Stomach (tissue), 9 donors: ENCODE data around the gene RTL10. TPM values are rescaled to one million over a fixed set of nuclear protein-coding genes. Genes with fewer than 3 reads are reported as not detected.
"Not testable (repeated sequence)": the region's sequence is repeated elsewhere in the genome, so short reads cannot be mapped to it uniquely, and the experiment has no call there.

Source experiments
- DNase-seq, 2 donors: peaks; one replicate each; pipeline versions ENCODE4 v3.0.0 to v3.0.0-alpha.2; 2013 to 2019
- H3K27ac ChIP-seq, 5 donors: fragments of 200-600 bp in 4 of 5; sonication (generic) in 4 of 5; one replicate each; pipeline ENCODE4 v1.5.1; 2013 to 2019; ENCODE audit warnings: mild to moderate bottlenecking in 1 of 5, moderate library complexity in 1 of 5
- H3K27me3 ChIP-seq, 3 donors: fragments of 200-600 bp; sonication (generic); one replicate each; pipeline ENCODE4 v1.5.1; 2017 to 2019; ENCODE audit warnings: mixed run types in 1 of 3
- H3K36me3 ChIP-seq, 4 donors: fragments of 200-600 bp; sonication (generic); 1 replicate in 3 of 4; 2 replicates in 1 of 4; pipeline ENCODE4 v1.5.1; 2016 to 2019
- H3K4me1 ChIP-seq, 4 donors: fragments of 200-600 bp; sonication (generic); one replicate each; pipeline ENCODE4 v1.5.1; 2016 to 2019
- H3K4me3 ChIP-seq, 4 donors: fragments of 200-600 bp; sonication (generic) in 3 of 4; one replicate each; pipeline ENCODE4 v1.5.1; 2016 to 2019; ENCODE audit warnings: mild to moderate bottlenecking in 1 of 4
- H3K9me3 ChIP-seq, 4 donors: fragments of 200-600 bp; sonication (generic); one replicate each; pipeline ENCODE4 v1.5.1; 2016 to 2019
- EP300 ChIP-seq: sonication (generic); formaldehyde crosslinking; IDR thresholded peaks from one replicate; pipeline ENCODE4 v1.6.1; 2017; ENCODE audit warnings: antibody characterized with exemption
- POLR2A ChIP-seq, 4 donors: fragments of 450-650 bp; IDR thresholded peaks; one replicate each; pipeline ENCODE4 v1.6.1; 2016; ENCODE audit warnings: antibody characterized with exemption in 4 of 4, control low read depth in 2 of 4, mild to moderate bottlenecking in 1 of 4, moderate library complexity in 1 of 4
- POLR2AphosphoS5 ChIP-seq, 3 donors: sonication (generic); formaldehyde crosslinking; IDR thresholded peaks; one replicate each; pipeline ENCODE4 v1.6.1; 2016; ENCODE audit warnings: antibody characterized with exemption in 3 of 3
- WGBS, 5 donors: extraction: QIAGEN DNeasy Blood & Tissue Kit in 3 of 5; methylation state at CpG; one replicate each; pipeline versions ENCODE4 v1.1.5 to v1.1.7; 2013 to 2018; 5-methylcytosine and 5-hydroxymethylcytosine counted together
- intact Hi-C: fragments of 100-400 bp; cut with DNase I; formaldehyde crosslinking; loops from one replicate; pipeline ENCODE4 v1.15.1; 2023; ENCODE audit warnings: low total_unique reads
- polyA plus RNA-seq, 3 donors: library from polyadenylated mRNA; stranded (reverse); fragments of 200-250 nt; gene quantifications; one replicate each; pipeline ENCODE4 v1.2.3, GENCODE V29; 2013
- total RNA-seq, 5 donors: library from RNA; depleted of rRNA; stranded (reverse); fragments of >200 nt; gene quantifications; one replicate each; pipeline versions ENCODE4 v1.1.0 to v1.2.3, GENCODE V29; 2014 to 2016
- TF ChIP-seq, protein P1 (sequence below), 7 experiments: fragments of 450-650 bp in 4 of 7; fragments of 200-600 bp in 3 of 7; sonication (generic) in 3 of 7; IDR thresholded peaks; one replicate each; pipeline ENCODE4 v1.5.1; 2016 to 2019; ENCODE audit warnings: antibody characterized with exemption in 7 of 7, control low read depth in 2 of 7, mild to moderate bottlenecking in 1 of 7
- donor health status: healthy with polysubstance abuse.
- donor health status: Bipolar disorder and iron deficiency.
- donor health status: healthy.

Gene RTL10
- total and polyA plus RNA-seq, 8 donors, result 1.7 to 28.1 (median 8.4) TPM

DNA sequence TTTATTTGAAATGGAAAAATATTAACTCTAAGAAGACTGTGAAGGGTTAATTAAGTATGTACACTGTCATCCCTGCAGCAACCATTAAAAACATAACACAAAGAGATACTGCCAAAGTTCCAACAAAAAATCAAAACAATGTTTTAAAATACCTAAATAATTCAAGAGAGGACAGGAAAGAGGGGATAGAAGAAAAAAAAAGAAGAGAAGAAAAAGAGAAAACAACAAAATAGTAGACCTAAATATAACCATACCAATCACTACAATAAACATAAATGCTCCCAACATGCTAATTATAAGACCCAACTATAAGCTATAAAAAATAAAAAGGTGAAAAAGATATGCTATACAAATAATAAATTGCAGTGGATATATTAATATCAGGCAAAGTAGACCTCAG, 20.1 kb downstream of the RTL10 start:
- no peak for DNase-seq
- H3K27ac ChIP-seq, result no peak overlapping the region
- H3K4me1 ChIP-seq, result no peaks in the 10 kb centered on the region
- H3K27me3 ChIP-seq, result no peaks in the 10 kb centered on the region
- H3K4me3 ChIP-seq, result no peak overlapping the region
- no peaks in the 10 kb centered on the region for H3K36me3 ChIP-seq
- intact Hi-C loops, result no loop called here
- TF ChIP-seq POLR2A (IDR thresholded peaks at IDR 0.05) (no peak), EP300 (no peak), POLR2AphosphoS5 (IDR thresholded peaks at IDR 0.05) (no peak)
- H3K9me3 ChIP-seq, result no peaks in the 10 kb centered on the region

DNA sequence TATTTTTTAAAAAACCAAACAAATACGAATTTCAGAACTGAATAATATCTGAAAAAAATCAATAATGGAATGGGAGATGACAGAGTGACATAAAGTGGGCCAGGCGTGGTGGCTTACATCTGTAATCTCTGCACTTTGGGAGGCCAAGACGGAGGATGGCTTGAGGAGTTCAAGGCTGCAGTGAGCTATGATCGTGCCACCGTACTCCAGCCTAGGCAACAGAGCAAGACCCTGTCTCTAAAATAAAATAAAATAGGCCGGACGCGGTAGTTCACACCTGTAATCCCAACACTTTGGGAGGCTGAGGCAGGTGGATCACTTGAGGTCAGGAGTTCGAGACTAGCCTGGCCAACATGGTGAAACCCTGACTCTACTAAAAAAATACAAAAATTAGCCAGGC, 21.3 kb downstream of the RTL10 start:
- H3K27ac ChIP-seq, H3K4me1 ChIP-seq, H3K36me3 ChIP-seq, H3K4me3 ChIP-seq, intact Hi-C loops, H3K9me3 ChIP-seq, H3K27me3 ChIP-seq: not testable (repeated sequence)
- 87 to 97% (median 90%) methylated on average over 9 of the region's 9 CpGs for WGBS, 5 donors
- peak in 1 of 2 donors; percentile 10 for DNase-seq

DNA sequence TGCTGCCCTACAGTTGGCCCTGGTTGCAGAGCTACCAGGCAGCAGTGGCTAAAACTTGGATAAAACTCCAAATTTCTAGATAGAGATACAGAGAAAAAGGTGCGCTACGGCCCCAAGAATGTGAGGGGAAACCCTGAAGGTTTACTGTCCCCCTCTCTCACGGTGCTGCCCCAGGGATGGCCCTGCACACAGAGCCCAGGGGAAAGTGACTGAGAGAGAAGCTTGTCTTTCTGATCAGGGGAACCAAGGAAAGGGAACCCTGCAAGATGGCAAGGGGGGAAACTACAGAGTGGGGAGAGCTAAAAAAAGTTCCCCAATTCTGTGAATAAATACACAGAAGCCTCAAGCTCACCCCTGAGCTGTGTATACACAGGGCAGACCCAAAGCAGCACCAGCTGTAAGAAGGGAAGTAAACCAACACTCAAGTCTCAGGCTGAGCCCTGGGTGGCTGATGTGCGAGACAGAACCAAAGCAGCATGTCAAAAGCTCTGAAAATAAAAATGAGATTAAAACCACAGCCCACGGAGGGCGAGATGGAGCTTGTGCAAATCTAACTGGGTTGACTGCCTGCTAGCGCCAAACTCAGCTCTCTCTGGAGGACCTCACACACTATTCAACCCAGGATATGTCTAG, 22.1 kb downstream of the RTL10 start:
- 77 to 87% (median 84%) methylated on average over 7 of the region's 7 CpGs for WGBS, 5 donors
- TF ChIP-seq, protein P1, sequence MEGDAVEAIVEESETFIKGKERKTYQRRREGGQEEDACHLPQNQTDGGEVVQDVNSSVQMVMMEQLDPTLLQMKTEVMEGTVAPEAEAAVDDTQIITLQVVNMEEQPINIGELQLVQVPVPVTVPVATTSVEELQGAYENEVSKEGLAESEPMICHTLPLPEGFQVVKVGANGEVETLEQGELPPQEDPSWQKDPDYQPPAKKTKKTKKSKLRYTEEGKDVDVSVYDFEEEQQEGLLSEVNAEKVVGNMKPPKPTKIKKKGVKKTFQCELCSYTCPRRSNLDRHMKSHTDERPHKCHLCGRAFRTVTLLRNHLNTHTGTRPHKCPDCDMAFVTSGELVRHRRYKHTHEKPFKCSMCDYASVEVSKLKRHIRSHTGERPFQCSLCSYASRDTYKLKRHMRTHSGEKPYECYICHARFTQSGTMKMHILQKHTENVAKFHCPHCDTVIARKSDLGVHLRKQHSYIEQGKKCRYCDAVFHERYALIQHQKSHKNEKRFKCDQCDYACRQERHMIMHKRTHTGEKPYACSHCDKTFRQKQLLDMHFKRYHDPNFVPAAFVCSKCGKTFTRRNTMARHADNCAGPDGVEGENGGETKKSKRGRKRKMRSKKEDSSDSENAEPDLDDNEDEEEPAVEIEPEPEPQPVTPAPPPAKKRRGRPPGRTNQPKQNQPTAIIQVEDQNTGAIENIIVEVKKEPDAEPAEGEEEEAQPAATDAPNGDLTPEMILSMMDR (IDR thresholded peaks at IDR 0.05), result no peak
- TF ChIP-seq EP300, result no peak
- TF ChIP-seq POLR2A (IDR thresholded peaks at IDR 0.05), result no peak
- TF ChIP-seq POLR2AphosphoS5 (IDR thresholded peaks at IDR 0.05), result no peak
- Histone ChIP-seq H3K4me3 (no peak overlapping the region), H3K27ac (no peak overlapping the region), H3K27me3 (no peaks in the 10 kb centered on the region), H3K9me3 (no peaks in the 10 kb centered on the region), H3K36me3 (no peaks in the 10 kb centered on the region), H3K4me1 (no peaks in the 10 kb centered on the region)
- peak in 1 of 2 donors; percentile 9 for DNase-seq
- intact Hi-C loops, result no loop called here

DNA sequence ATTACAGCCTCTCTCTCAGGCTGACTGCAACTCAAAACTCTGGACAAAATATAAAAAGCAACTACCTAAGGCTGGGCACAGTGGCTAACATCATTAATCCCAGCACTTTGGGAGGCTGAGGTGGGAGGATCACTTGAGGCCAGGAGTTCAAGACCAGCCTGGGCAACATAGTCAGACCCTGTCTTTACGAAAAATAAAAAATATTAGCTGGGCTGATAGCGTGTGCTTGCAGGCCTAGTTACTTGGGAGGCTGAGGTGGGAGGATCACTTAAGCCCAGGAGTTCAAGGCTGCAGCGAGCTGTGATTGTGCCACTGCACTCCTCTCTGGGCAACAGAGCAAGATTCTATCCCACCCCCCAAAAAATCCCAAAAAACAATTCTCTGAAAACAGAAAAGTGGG, 22.7 kb downstream of the RTL10 start:
- WGBS, 5 donors, result 78 to 95% (median 83%) methylated on average over 3 of the region's 3 CpGs

DNA sequence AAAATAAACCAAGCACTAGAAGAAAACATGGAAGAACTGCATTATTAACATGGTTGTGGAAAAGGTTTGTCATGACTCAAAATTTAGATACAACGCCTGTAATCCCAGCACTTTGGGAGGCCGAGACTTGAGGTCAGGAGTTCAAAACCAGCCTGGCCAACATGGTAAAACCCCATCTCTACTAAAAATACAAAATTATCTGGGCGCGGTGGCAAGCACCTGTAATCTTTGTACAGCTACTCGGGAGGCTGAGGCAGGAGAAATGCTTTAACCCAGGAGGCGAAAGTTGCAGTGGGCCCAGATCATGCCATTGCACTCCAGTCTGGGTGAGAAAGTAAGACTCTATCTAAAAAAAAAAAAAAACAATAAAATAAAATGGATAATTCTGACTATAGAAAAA, 23.7 kb downstream of the RTL10 start:
- H3K4me1 ChIP-seq, result no peaks in the 10 kb centered on the region
- no peaks in the 10 kb centered on the region for H3K36me3 ChIP-seq
- H3K27ac ChIP-seq, result no peak overlapping the region
- no peak for DNase-seq
- TF ChIP-seq POLR2A (IDR thresholded peaks at IDR 0.05) (no peak), EP300 (no peak), POLR2AphosphoS5 (IDR thresholded peaks at IDR 0.05) (no peak)
- TF ChIP-seq, protein P1 (IDR thresholded peaks at IDR 0.05), result no peak
- intact Hi-C loops, result no loop called here
- H3K9me3 ChIP-seq, result no peaks in the 10 kb centered on the region
- 86 to 98% (median 97%) methylated on average over 6 of the region's 6 CpGs for WGBS, 5 donors
- H3K27me3 ChIP-seq, result no peaks in the 10 kb centered on the region
- H3K4me3 ChIP-seq, result no peak overlapping the region

More for the DNA sequence above, 22.7 kb downstream of the RTL10 start:
- H3K9me3 ChIP-seq, H3K27me3 ChIP-seq, H3K4me3 ChIP-seq, H3K4me1 ChIP-seq, intact Hi-C loops, DNase-seq, H3K27ac ChIP-seq, H3K36me3 ChIP-seq: not testable (repeated sequence)

DNA sequence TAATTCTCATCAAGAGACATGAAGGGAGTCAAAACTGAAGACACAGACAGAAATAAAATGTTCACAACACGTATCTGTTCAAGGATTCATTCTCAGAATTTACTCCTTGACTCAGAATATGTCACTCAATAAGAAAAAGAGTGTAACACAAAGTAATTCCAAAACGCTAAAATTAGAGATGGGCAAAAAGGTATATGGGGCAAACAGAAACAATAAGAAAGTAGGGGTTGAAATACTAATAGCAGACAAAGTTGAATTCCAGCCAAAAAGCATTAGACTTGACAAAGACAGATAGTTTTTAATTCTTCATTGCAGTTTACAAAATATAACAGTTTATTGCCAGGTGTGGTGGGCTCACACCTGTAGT, 26.7 kb downstream of the RTL10 start:
- no peaks in the 10 kb centered on the region for H3K4me1 ChIP-seq
- H3K27me3 ChIP-seq, result no peaks in the 10 kb centered on the region
- intact Hi-C loops, result no loop called here
- 71 to 92% (median 85%) methylated on average over 2 of the region's 2 CpGs for WGBS, 5 donors
- no peaks in the 10 kb centered on the region for H3K36me3 ChIP-seq
- no peak for DNase-seq
- H3K4me3 ChIP-seq, result no peak overlapping the region
- no peaks in the 10 kb centered on the region for H3K9me3 ChIP-seq
- no peak overlapping the region for H3K27ac ChIP-seq
- TF ChIP-seq POLR2A (IDR thresholded peaks at IDR 0.05), result no peak
